H9 (cell line): ENCODE data around the gene FMN1. TPM values are rescaled to one million over a fixed set of nuclear protein-coding genes. Genes with fewer than 3 reads are reported as not detected.

Source experiments
- DNase-seq: peaks from one replicate; pipeline ENCODE4 v3.0.0-alpha.2; 2017
- H2AFZ ChIP-seq: one replicate; pipeline ENCODE4 v1.6.1; 2013; ENCODE audit warnings: mild to moderate bottlenecking, low read length, control low read depth, moderate library complexity
- H2AK5ac ChIP-seq: 2 replicates; pipeline ENCODE4 v1.6.1; 2013; ENCODE audit warnings: low read length, control low read depth, mixed read lengths; ENCODE audit not compliant: insufficient read length
- H2BK120ac ChIP-seq: one replicate; pipeline ENCODE4 v1.6.1; 2013; ENCODE audit warnings: low read depth, mild to moderate bottlenecking, low read length, control low read depth, inconsistent platforms; ENCODE audit not compliant: poor library complexity, severe bottlenecking
- H2BK12ac ChIP-seq: 2 replicates; pipeline ENCODE4 v1.6.1; 2013; ENCODE audit warnings: low read length, control low read depth, mixed read lengths, low read depth; ENCODE audit not compliant: insufficient read length
- H2BK15ac ChIP-seq: 2 replicates; pipeline ENCODE4 v1.6.1; 2013; ENCODE audit warnings: low read depth, low read length, control low read depth
- H2BK20ac ChIP-seq: one replicate; pipeline ENCODE4 v1.6.1; 2013; ENCODE audit warnings: low read depth, mild to moderate bottlenecking, low read length, control low read depth, inconsistent platforms; ENCODE audit not compliant: poor library complexity, severe bottlenecking
- H2BK5ac ChIP-seq: 2 replicates; pipeline ENCODE4 v1.6.1; 2013; ENCODE audit warnings: low read length, control low read depth, mixed read lengths; ENCODE audit not compliant: insufficient read length
- H3K14ac ChIP-seq: 2 replicates; pipeline ENCODE4 v1.6.1; 2013; ENCODE audit warnings: low read length, control low read depth; ENCODE audit not compliant: insufficient read depth
- H3K18ac ChIP-seq: 2 replicates; pipeline ENCODE4 v1.6.1; 2013; ENCODE audit warnings: low read depth, mild to moderate bottlenecking, mixed read lengths, low read length, control low read depth; ENCODE audit not compliant: insufficient read length
- H3K23ac ChIP-seq: 2 replicates; pipeline ENCODE4 v1.6.1; 2013; ENCODE audit warnings: low read length, control low read depth, mixed read lengths, low read depth; ENCODE audit not compliant: insufficient read length
- H3K23me2 ChIP-seq: 2 replicates; pipeline ENCODE4 v1.6.1; 2013; ENCODE audit warnings: low read depth, mild to moderate bottlenecking, mixed read lengths, low read length, control low read depth; ENCODE audit not compliant: insufficient read length, poor library complexity, severe bottlenecking
- H3K27ac ChIP-seq: 2 replicates; pipeline ENCODE4 v1.5.1; 2013; ENCODE audit warnings: low read length, control low read depth, mixed read lengths, low read depth; ENCODE audit not compliant: insufficient read length
- H3K27me3 ChIP-seq: 2 replicates; pipeline ENCODE4 v1.6.1; 2013; ENCODE audit warnings: low read length, control low read depth, inconsistent platforms; ENCODE audit not compliant: insufficient read depth
- H3K4ac ChIP-seq: 2 replicates; pipeline ENCODE4 v1.6.1; 2013; ENCODE audit warnings: low read depth, mild to moderate bottlenecking, control low read depth, inconsistent platforms, low read length, moderate library complexity
- H3K4me1 ChIP-seq: 2 replicates; pipeline ENCODE4 v1.6.1; 2013; ENCODE audit warnings: low read length, control low read depth, inconsistent platforms; ENCODE audit not compliant: insufficient read depth
- H3K4me2 ChIP-seq: 2 replicates; pipeline ENCODE4 v1.6.1; 2013; ENCODE audit warnings: low read length, control low read depth, mixed read lengths; ENCODE audit not compliant: insufficient read length, insufficient read depth
- H3K56ac ChIP-seq: 2 replicates; pipeline ENCODE4 v1.6.1; 2013; ENCODE audit warnings: low read depth, mild to moderate bottlenecking, mixed read lengths, low read length, control low read depth; ENCODE audit not compliant: insufficient read length
- H3K79me1 ChIP-seq: 2 replicates; pipeline ENCODE4 v1.6.1; 2013; ENCODE audit warnings: low read depth, mild to moderate bottlenecking, moderate library complexity, low read length, control low read depth, inconsistent platforms; ENCODE audit not compliant: insufficient read depth, poor library complexity, severe bottlenecking
- H3K79me2 ChIP-seq: 2 replicates; pipeline ENCODE4 v1.6.1; 2013; ENCODE audit warnings: low read length, control low read depth, inconsistent platforms; ENCODE audit not compliant: insufficient read depth
- H3K9ac ChIP-seq: 2 replicates; pipeline ENCODE4 v1.6.1; 2013; ENCODE audit warnings: low read length, control low read depth, mixed read lengths; ENCODE audit not compliant: insufficient read length; ENCODE audit errors: extremely low read depth
- H3K9me3 ChIP-seq: one replicate; pipeline ENCODE4 v1.6.1; 2013; ENCODE audit warnings: low read depth, low read length, inconsistent platforms; ENCODE audit not compliant: control insufficient read depth
- H3T11ph ChIP-seq: one replicate; pipeline ENCODE4 v1.6.1; 2013; ENCODE audit warnings: mild to moderate bottlenecking, low read length, control low read depth, inconsistent platforms
- H4K20me1 ChIP-seq: one replicate; pipeline ENCODE4 v1.6.1; 2013; ENCODE audit not compliant: control insufficient read depth, insufficient read length, insufficient read depth
- H4K5ac ChIP-seq: 2 replicates; pipeline ENCODE4 v1.6.1; 2013; ENCODE audit warnings: low read depth, mild to moderate bottlenecking, mixed read lengths, low read length, control low read depth; ENCODE audit not compliant: insufficient read length
- H4K8ac ChIP-seq: replicated peaks from 2 replicates; pipeline ENCODE4 v1.6.1; 2013; ENCODE audit warnings: low read length, control low read depth, mixed read lengths, low read depth; ENCODE audit not compliant: insufficient read length
- H4K91ac ChIP-seq: 2 replicates; pipeline ENCODE4 v1.6.1; 2013; ENCODE audit warnings: low read depth, mild to moderate bottlenecking, moderate library complexity, mixed read lengths, low read length, control low read depth; ENCODE audit not compliant: insufficient read length
- H3K27ac Mint-ChIP-seq, 3 experiments: 2 replicates in 2 of 3; 3 replicates in 1 of 3; pipeline ENCODE4 v1.8.0; 2020 to 2021; ENCODE audit warnings: mixed read lengths in 3 of 3, mild to moderate bottlenecking in 1 of 3, moderate library complexity in 1 of 3
- H3K27me3 Mint-ChIP-seq: 2 replicates; pipeline ENCODE4 v1.8.0; 2021; ENCODE audit warnings: low read depth, mild to moderate bottlenecking, moderate library complexity, mixed read lengths
- H3K36me3 Mint-ChIP-seq, 3 experiments: 2 replicates in 2 of 3; 3 replicates in 1 of 3; pipeline ENCODE4 v1.8.0; 2020 to 2021; ENCODE audit warnings: low read depth in 3 of 3, mixed read lengths in 3 of 3; ENCODE audit not compliant: insufficient read depth in 1 of 3
- H3K4me1 Mint-ChIP-seq, 2 experiments: 2 replicates each; pipeline ENCODE4 v1.8.0; 2020; ENCODE audit warnings: mixed read lengths in 2 of 2
- H3K4me3 Mint-ChIP-seq, 2 experiments: 2 replicates in 1 of 2; 3 replicates in 1 of 2; pipeline ENCODE4 v1.8.0; 2020 to 2021; ENCODE audit warnings: mild to moderate bottlenecking in 2 of 2, mixed read lengths in 2 of 2, moderate library complexity in 1 of 2
- H3K9me3 Mint-ChIP-seq, 2 experiments: 2 replicates in 1 of 2; 3 replicates in 1 of 2; pipeline ENCODE4 v1.8.0; 2020; ENCODE audit warnings: mild to moderate bottlenecking in 2 of 2, mixed read lengths in 2 of 2, moderate library complexity in 1 of 2
- WGBS: extraction: QIAGEN DNeasy Blood & Tissue Kit; methylation state at CpG from one replicate; pipeline ENCODE4 v1.1.7; 2013; ENCODE audit warnings: missing lambda C conversion rate, low lambda C conversion rate, mixed read lengths; ENCODE audit not compliant: insufficient read length; ENCODE audit errors: extremely low coverage; 5-methylcytosine and 5-hydroxymethylcytosine counted together
- total RNA-seq: library from RNA; stranded (reverse); gene quantifications from 2 replicates; pipeline ENCODE4 v1.2.1, GENCODE V29; 2021
- TF ChIP-seq, protein P1 (sequence below): fragments of 200-600 bp; sonication (generic); conservative IDR thresholded peaks from 3 replicates; pipeline ENCODE4 v1.8.0; 2021; ENCODE audit warnings: antibody characterized with exemption, mild to moderate bottlenecking

The FMN1 gene
- total RNA-seq, 1 experiment from 2014 or later, result 1.9 TPM

- H4K91ac ChIP-seq, result no peak overlapping the region
- no peak overlapping the region for H3K4ac ChIP-seq
- H3T11ph ChIP-seq, result no peak overlapping the region
- no peak overlapping the region for H3K27ac Mint-ChIP-seq
- no peaks in the 10 kb centered on the region for H3K4me1 ChIP-seq
- no peak overlapping the region for H3K14ac ChIP-seq
- no peaks in the 10 kb centered on the region for H3K79me1 ChIP-seq
- H2AFZ ChIP-seq, result no peak overlapping the region
- H3K9me3 ChIP-seq, result no peaks in the 10 kb centered on the region
- TF ChIP-seq, protein P1, sequence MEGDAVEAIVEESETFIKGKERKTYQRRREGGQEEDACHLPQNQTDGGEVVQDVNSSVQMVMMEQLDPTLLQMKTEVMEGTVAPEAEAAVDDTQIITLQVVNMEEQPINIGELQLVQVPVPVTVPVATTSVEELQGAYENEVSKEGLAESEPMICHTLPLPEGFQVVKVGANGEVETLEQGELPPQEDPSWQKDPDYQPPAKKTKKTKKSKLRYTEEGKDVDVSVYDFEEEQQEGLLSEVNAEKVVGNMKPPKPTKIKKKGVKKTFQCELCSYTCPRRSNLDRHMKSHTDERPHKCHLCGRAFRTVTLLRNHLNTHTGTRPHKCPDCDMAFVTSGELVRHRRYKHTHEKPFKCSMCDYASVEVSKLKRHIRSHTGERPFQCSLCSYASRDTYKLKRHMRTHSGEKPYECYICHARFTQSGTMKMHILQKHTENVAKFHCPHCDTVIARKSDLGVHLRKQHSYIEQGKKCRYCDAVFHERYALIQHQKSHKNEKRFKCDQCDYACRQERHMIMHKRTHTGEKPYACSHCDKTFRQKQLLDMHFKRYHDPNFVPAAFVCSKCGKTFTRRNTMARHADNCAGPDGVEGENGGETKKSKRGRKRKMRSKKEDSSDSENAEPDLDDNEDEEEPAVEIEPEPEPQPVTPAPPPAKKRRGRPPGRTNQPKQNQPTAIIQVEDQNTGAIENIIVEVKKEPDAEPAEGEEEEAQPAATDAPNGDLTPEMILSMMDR, result no peak
- no peaks in the 10 kb centered on the region for H3K27me3 ChIP-seq
- no peak overlapping the region for H2BK20ac ChIP-seq
- H3K4me2 ChIP-seq, result no peak overlapping the region
- H3K56ac ChIP-seq, result no peak overlapping the region
- H3K79me2 ChIP-seq, result no peaks in the 10 kb centered on the region
- H3K23ac ChIP-seq, result no peak overlapping the region
- H2BK120ac ChIP-seq, result no peak overlapping the region
- H2BK15ac ChIP-seq, result no peak overlapping the region
- no peaks in the 10 kb centered on the region; a peak in 1 of 4 replicates for H3K4me1 Mint-ChIP-seq
- H3K36me3 Mint-ChIP-seq, result no peaks in the 10 kb centered on the region; a peak in 1 of 7 replicates
- no peak overlapping the region for H4K8ac ChIP-seq
- H3K27ac ChIP-seq, result no peak overlapping the region
- H2BK12ac ChIP-seq, result no peak overlapping the region
- WGBS, result no CpG with 5 or more reads among the region's 4 CpGs
- H2AK5ac ChIP-seq, result no peak overlapping the region
- H3K9ac ChIP-seq, result no peak overlapping the region
- H3K23me2 ChIP-seq, result no peaks in the 10 kb centered on the region
- H3K18ac ChIP-seq, result no peak overlapping the region
- H4K20me1 ChIP-seq, result no peaks in the 10 kb centered on the region
- DNase-seq, result no peak
- peaks cover 4 to 7% of the 10 kb centered on the region in 2 experiments; a peak in 4 of 5 replicates for H3K9me3 Mint-ChIP-seq
- no peak overlapping the region for H4K5ac ChIP-seq
- no peak overlapping the region for H2BK5ac ChIP-seq
- H3K4me3 Mint-ChIP-seq, result no peak overlapping the region
- 0 out of 2 replicates have a peak, but pooled peaks cover 2% of the 10 kb centered on the region for H3K27me3 Mint-ChIP-seq
These were observed 420.5 kb downstream of the FMN1 start for GRCh38 chr15:32774022-32774421.
